Ascending aorta (tissue), 2 donors: Measurements from ENCODE around the gene SNRPA1. TPM values are rescaled to one million over a fixed set of nuclear protein-coding genes. Genes with fewer than 3 reads are reported as not detected.

Source experiments
- DNase-seq, 2 donors: peaks; one replicate each; pipeline ENCODE4 v3.0.0-alpha.2; 2019; ENCODE audit warnings: low spot score in 2 of 2
- H3K27ac ChIP-seq, 2 donors: fragments of 200-600 bp; sonication (generic); one replicate each; pipeline ENCODE4 v1.5.1; 2016 to 2017; ENCODE audit warnings: mild to moderate bottlenecking in 1 of 2
- H3K27me3 ChIP-seq: fragments of 200-600 bp; sonication (generic); one replicate; pipeline ENCODE4 v1.5.1; 2017
- H3K36me3 ChIP-seq, 2 donors: fragments of 200-600 bp; sonication (generic); one replicate each; pipeline ENCODE4 v1.5.1; 2016
- H3K4me1 ChIP-seq, 2 donors: fragments of 200-600 bp; sonication (generic); one replicate each; pipeline ENCODE4 v1.5.1; 2016 to 2017; ENCODE audit warnings: mild to moderate bottlenecking in 1 of 2
- H3K4me3 ChIP-seq, 2 donors: fragments of 200-600 bp; sonication (generic); one replicate each; pipeline ENCODE4 v1.5.1; 2016 to 2017; ENCODE audit warnings: mild to moderate bottlenecking in 1 of 2
- H3K9me3 ChIP-seq, 2 donors: fragments of 200-600 bp; sonication (generic); one replicate each; pipeline ENCODE4 v1.5.1; 2016
- intact Hi-C: fragments of 100-400 bp; cut with DNase I; formaldehyde crosslinking; loops from one replicate; pipeline ENCODE4 v1.15.1; 2023
- total RNA-seq: library from RNA; depleted of rRNA; stranded (reverse); fragments of >200 nt; gene quantifications from one replicate; pipeline ENCODE4 v1.1.0, GENCODE V29; 2016
- TF ChIP-seq, protein P1 (sequence below), 3 experiments: fragments of 200-600 bp in 2 of 3; fragments of 450-650 bp in 1 of 3; sonication (generic) in 2 of 3; IDR thresholded peaks; one replicate each; pipeline ENCODE4 v1.5.1; 2016 to 2019; ENCODE audit warnings: antibody characterized with exemption in 3 of 3, mild to moderate bottlenecking in 1 of 3, moderate library complexity in 1 of 3

Gene SNRPA1
- total RNA-seq, 1 donor from 2014 or later: 17.8 TPM

DNA sequence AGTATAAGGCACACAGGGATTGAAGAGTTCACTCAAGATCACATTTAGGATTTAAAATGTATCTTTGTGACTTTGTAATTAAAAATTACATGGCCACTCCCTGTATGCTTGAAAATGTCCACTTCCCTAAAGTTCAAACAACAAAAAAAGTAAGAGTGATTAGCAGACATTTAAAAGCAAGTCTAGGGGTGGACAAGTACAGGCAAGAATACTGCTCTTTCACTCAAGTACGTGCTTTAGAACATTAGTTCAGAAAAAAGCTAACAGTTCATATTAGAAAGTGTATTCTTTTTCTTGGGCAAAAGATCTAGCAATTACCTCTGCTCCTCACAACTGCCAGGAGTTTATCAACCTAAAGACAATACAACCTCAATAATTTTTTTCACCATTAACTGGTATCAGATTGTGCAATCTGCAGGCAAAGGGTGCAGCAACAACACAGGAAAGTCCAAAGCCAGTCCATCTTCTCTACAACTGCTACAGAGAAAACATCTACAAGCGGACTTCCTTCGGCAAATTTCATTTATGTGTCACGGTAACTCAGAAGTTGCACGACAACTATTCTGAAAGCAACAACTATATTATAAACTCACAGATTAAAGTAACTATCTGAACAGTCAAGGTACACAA lies 61.3 kb downstream of the SNRPA1 start:
- no peak overlapping the region for H3K4me3 ChIP-seq
- peak in 1 of 2 donors; percentile 2 for DNase-seq
- peaks cover 16 to 19% of the 10 kb centered on the region in 2 donors for H3K36me3 ChIP-seq
- TF ChIP-seq, protein P1, sequence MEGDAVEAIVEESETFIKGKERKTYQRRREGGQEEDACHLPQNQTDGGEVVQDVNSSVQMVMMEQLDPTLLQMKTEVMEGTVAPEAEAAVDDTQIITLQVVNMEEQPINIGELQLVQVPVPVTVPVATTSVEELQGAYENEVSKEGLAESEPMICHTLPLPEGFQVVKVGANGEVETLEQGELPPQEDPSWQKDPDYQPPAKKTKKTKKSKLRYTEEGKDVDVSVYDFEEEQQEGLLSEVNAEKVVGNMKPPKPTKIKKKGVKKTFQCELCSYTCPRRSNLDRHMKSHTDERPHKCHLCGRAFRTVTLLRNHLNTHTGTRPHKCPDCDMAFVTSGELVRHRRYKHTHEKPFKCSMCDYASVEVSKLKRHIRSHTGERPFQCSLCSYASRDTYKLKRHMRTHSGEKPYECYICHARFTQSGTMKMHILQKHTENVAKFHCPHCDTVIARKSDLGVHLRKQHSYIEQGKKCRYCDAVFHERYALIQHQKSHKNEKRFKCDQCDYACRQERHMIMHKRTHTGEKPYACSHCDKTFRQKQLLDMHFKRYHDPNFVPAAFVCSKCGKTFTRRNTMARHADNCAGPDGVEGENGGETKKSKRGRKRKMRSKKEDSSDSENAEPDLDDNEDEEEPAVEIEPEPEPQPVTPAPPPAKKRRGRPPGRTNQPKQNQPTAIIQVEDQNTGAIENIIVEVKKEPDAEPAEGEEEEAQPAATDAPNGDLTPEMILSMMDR (IDR thresholded peaks at IDR 0.05): no peak
- H3K4me1 ChIP-seq: peaks cover 3 to 12% of the 10 kb centered on the region in 2 donors
- intact Hi-C loops: no loop called here
- no peaks in the 10 kb centered on the region for H3K9me3 ChIP-seq
- no peak overlapping the region for H3K27ac ChIP-seq
- H3K27me3 ChIP-seq: no peaks in the 10 kb centered on the region

GRCh38 chr15:101232677-101233076 lies 62.4 kb downstream of the SNRPA1 start:
- DNase-seq: peak in 1 of 2 donors; percentile 41
- peaks cover 0 to 5% of the 10 kb centered on the region in 2 donors for H3K9me3 ChIP-seq
- peak overlapping the region in 1 of 2 donors; percentile 29 for H3K27ac ChIP-seq
- H3K27me3 ChIP-seq: no peaks in the 10 kb centered on the region
- intact Hi-C loops: no loop called here
- peaks cover 16 to 19% of the 10 kb centered on the region in 2 donors for H3K36me3 ChIP-seq
- TF ChIP-seq, protein P1 (IDR thresholded peaks at IDR 0.05): no peak
- H3K4me1 ChIP-seq: peaks cover 3 to 12% of the 10 kb centered on the region in 2 donors
- H3K4me3 ChIP-seq: peak overlapping the region in 1 of 2 donors; percentile 9

Other genes starting within 250 kb of the SNRPA1 start
- gene CHSY1, start 43.2 kb downstream of the SNRPA1 start, total RNA-seq: 47.4 TPM
- 32.0 TPM for gene SELENOS, start 17.8 kb downstream of the SNRPA1 start, total RNA-seq
- 3.9 TPM for gene PCSK6, start 194.5 kb upstream of the SNRPA1 start, total RNA-seq